Pancreas (tissue), 10 donors: ENCODE measurements around the gene PLD1. TPM values are rescaled to one million over a fixed set of nuclear protein-coding genes. Genes with fewer than 3 reads are reported as not detected.

ENCODE experiments used
- ATAC-seq, 4 donors: fragments of 200-7000 bp; cut with Tn5 transposase; one replicate each; pipeline versions ENCODE4 v1.8.0 to v1.9.1; 2020; ENCODE audit warnings: mild to moderate bottlenecking in 4 of 4, moderate library complexity in 4 of 4
- DNase-seq, 6 donors: peaks; one replicate each; pipeline ENCODE4 v3.0.0-alpha.2; 2020
- FAIRE-seq: peaks from 2 replicates; lab custom pipeline; 2012; peaks lifted over from hg19 to GRCh38; lab: Jason Lieb, UNC
- H3K27ac ChIP-seq, 4 donors: fragments of 200-600 bp; sonication (generic); 1 replicate in 3 of 4; 2 replicates in 1 of 4; pipeline versions ENCODE4 v1.5.0 to v1.8.0; 2020
- H3K27me3 ChIP-seq, 4 donors: fragments of 200-600 bp; one replicate each; pipeline ENCODE4 v1.8.0; 2021
- H3K36me3 ChIP-seq, 3 donors: fragments of 200-600 bp; sonication (generic) in 1 of 3; one replicate each; pipeline versions ENCODE4 v1.5.0 to v1.8.0; 2020 to 2021
- H3K4me1 ChIP-seq, 3 donors: fragments of 200-600 bp; one replicate each; pipeline ENCODE4 v1.8.0; 2021
- H3K4me3 ChIP-seq, 4 donors: fragments of 200-600 bp; sonication (generic) in 2 of 4; one replicate each; pipeline versions ENCODE4 v1.5.0 to v1.8.0; 2020 to 2021
- H3K9me3 ChIP-seq, 4 donors: fragments of 200-600 bp; one replicate each; pipeline ENCODE4 v1.8.0; 2021
- CTCF ChIP-seq, 4 donors: fragments of 200-600 bp; sonication (generic) in 3 of 4; IDR thresholded peaks; one replicate each; pipeline versions ENCODE4 v1.5.0 to v1.8.0; 2021; ENCODE audit warnings: antibody characterized with exemption in 4 of 4
- WGBS, 2 donors: extraction: QIAGEN DNeasy Blood & Tissue Kit; methylation state at CpG; one replicate each; pipeline ENCODE4 v1.1.7; 2013; 5-methylcytosine and 5-hydroxymethylcytosine counted together
- intact Hi-C, 3 donors: fragments of 100-400 bp; cut with DNase I; formaldehyde crosslinking; loops; one replicate each; pipeline versions ENCODE4 v1.11.1 to v1.14.2; 2022
- polyA plus RNA-seq, 2 donors: library from polyadenylated mRNA; stranded (reverse); fragments of 200-250 nt; gene quantifications; one replicate each; pipeline ENCODE4 v1.2.3, GENCODE V29; 2013
- total RNA-seq, 6 donors: library from RNA; stranded (reverse); fragmentation: NEBNext Ultra II Directional in 4 of 6; extraction: Animal tissue kit (Norgen Biotek cat#: 25700) in 4 of 6; gene quantifications; one replicate each; pipeline versions ENCODE4 v1.2.1 to v1.2.4, GENCODE V29; 2021 to 2023
- donor health status: healthy with polysubstance abuse.
- donor health status: DM: no; HTN: no; CAD: no; lungs with moderate emphysema.
- donor health status: DM: no; HTN: no; CAD: no.
- donor health status: control.
- donor health status: control.
- donor health status: Bipolar disorder and iron deficiency.
- donor health status: DM: yes; HTN: yes; CAD: no.
- donor health status: DM: no; HTN: no; CAD: no.
- donor health status: DM: no; HTN: no; CAD: no.
- donor health status: DM: yes; HTN: yes; CAD: no.

The PLD1 gene
- total and polyA plus RNA-seq, 8 donors = 14.7 to 62.1 (median 33.7) TPM

GRCh38 chr3:171584100-171584499 lies 226.2 kb downstream of the PLD1 start:
- no peak overlapping the region for H3K27ac ChIP-seq
- no peak for FAIRE-seq
- intact Hi-C loops = no loop called here
- H3K27me3 ChIP-seq = no peaks in the 10 kb centered on the region
- TF ChIP-seq CTCF (IDR thresholded peaks at IDR 0.05) = no peak
- no peak for DNase-seq
- no peak for ATAC-seq
- H3K9me3 ChIP-seq = no peaks in the 10 kb centered on the region
- H3K36me3 ChIP-seq = no peaks in the 10 kb centered on the region
- H3K4me3 ChIP-seq = no peak overlapping the region
- no peaks in the 10 kb centered on the region for H3K4me1 ChIP-seq

GRCh38 chr3:171574556-171575240 lies 235.6 kb downstream of the PLD1 start:
- WGBS, 2 donors = 67 to 78% methylated on average over 6 of the region's 6 CpGs
- Histone ChIP-seq H3K27me3 (no peaks in the 10 kb centered on the region), H3K4me1 (no peaks in the 10 kb centered on the region), H3K36me3 (no peaks in the 10 kb centered on the region), H3K9me3 (no peaks in the 10 kb centered on the region), H3K4me3 (no peak overlapping the region), H3K27ac (no peak overlapping the region)
- intact Hi-C loops = no loop called here
- DNase-seq = no peak
- TF ChIP-seq CTCF (IDR thresholded peaks at IDR 0.05) = no peak
- no peak for ATAC-seq
- FAIRE-seq = no peak

DNA sequence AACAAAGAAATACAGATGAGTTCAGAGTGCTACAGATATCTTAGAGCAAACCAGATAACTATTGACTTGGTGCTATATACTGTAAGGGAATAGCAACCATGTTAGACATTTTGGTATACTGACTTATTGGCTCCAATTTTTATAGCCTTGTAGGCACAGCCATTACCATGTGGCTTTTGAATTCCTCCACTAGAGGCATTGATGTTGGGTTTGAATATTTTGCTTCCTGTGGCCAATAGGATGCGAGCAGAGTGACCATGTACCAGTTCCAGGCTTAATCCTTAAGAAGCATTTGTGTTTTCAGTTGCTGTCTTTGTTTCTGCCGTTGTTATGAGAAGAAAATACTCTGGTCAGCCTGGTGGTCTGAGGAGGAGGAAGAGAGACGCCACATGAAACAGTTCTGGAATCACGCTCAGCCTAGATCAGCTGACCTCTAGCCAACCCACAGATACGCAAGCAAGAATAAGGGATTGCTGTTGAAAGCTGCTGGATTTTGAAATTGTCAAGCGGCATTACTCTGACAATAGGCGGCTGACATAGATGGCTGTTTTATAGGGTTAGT lies 240.6 kb downstream of the PLD1 start:
- intact Hi-C loops = loop anchor here in 2 of 3 donors (5.0 to 10.0 kb wide), 4 partner anchors 405 to 607 kb away; no protein-coding TSS in a partner anchor
- Histone ChIP-seq H3K4me3 (no peak overlapping the region), H3K9me3 (no peaks in the 10 kb centered on the region), H3K27me3 (no peaks in the 10 kb centered on the region), H3K27ac (no peak overlapping the region), H3K4me1 (no peaks in the 10 kb centered on the region), H3K36me3 (no peaks in the 10 kb centered on the region)
- ATAC-seq (no peak), DNase-seq (no peak), FAIRE-seq (no peak)
- TF ChIP-seq CTCF (IDR thresholded peaks at IDR 0.05) = no peak
- 88 to 92% methylated on average over 7 of the region's 7 CpGs for WGBS, 2 donors

GRCh38 chr3:171568766-171569165 lies 241.5 kb downstream of the PLD1 start:
- Histone ChIP-seq H3K27ac (no peak overlapping the region), H3K36me3 (no peaks in the 10 kb centered on the region), H3K4me1 (no peaks in the 10 kb centered on the region), H3K27me3 (no peaks in the 10 kb centered on the region), H3K4me3 (no peak overlapping the region), H3K9me3 (no peaks in the 10 kb centered on the region)
- ATAC-seq (no peak), DNase-seq (no peak), FAIRE-seq (no peak)
- intact Hi-C loops = loop anchor here in 2 of 3 donors (5.0 to 10.0 kb wide), 4 partner anchors 404 to 606 kb away; no protein-coding TSS in a partner anchor
- no peak for TF ChIP-seq CTCF (IDR thresholded peaks at IDR 0.05)
